ENCODE results near the gene ASTL.

Gene ASTL

GRCh38 chr2:96123936-96124335 is 14.4 kb downstream of the ASTL start:
- no peak for TF ChIP-seq GLIS3 (CRISPR knock-in tag; IDR thresholded peaks at IDR 0.05)
- TF ChIP-seq PATZ1 (CRISPR knock-in tag; IDR thresholded peaks at IDR 0.05; ENCODE audit: borderline replicate concordance), result no peak
- no peak for TF ChIP-seq ISL1 (CRISPR knock-in tag; IDR thresholded peaks at IDR 0.05)
- TF ChIP-seq TOX (CRISPR knock-in tag; IDR thresholded peaks at IDR 0.05; ENCODE audit: borderline replicate concordance), result no peak
- no peak for TF ChIP-seq ZC3H10 (CRISPR knock-in tag; IDR thresholded peaks at IDR 0.05)
- TF ChIP-seq ESRRG (CRISPR knock-in tag; IDR thresholded peaks at IDR 0.05), result no peak
- TF ChIP-seq BACH2 (CRISPR knock-in tag; IDR thresholded peaks at IDR 0.05; ENCODE audit: borderline replicate concordance), result no peak
- no peak for TF ChIP-seq CREB5 (CRISPR knock-in tag; IDR thresholded peaks at IDR 0.05; ENCODE audit: low read depth)
- no peak for TF ChIP-seq RARB (CRISPR knock-in tag; IDR thresholded peaks at IDR 0.05)
- TF ChIP-seq TSHZ2 (CRISPR knock-in tag; IDR thresholded peaks at IDR 0.05), result no peak
- TF ChIP-seq CSDC2 (CRISPR knock-in tag; IDR thresholded peaks at IDR 0.05), result no peak
- no peak for TF ChIP-seq ARNTL (CRISPR knock-in tag; IDR thresholded peaks at IDR 0.05; ENCODE audit: borderline replicate concordance, low read depth)
- no peak for TF ChIP-seq SNAI2 (CRISPR knock-in tag; IDR thresholded peaks at IDR 0.05)
- no peak for ATAC-seq

- TF ChIP-seq CSDC2 (CRISPR knock-in tag; IDR thresholded peaks at IDR 0.05) (no peak), ZNF8 (CRISPR knock-in tag; IDR thresholded peaks at IDR 0.05) (no peak), ZFP3 (CRISPR knock-in tag; IDR thresholded peaks at IDR 0.05) (no peak), ESRRG (CRISPR knock-in tag; IDR thresholded peaks at IDR 0.05) (no peak), TCF4 (CRISPR knock-in tag; IDR thresholded peaks at IDR 0.05; ENCODE audit: borderline replicate concordance) (no peak), ZNF565 (CRISPR knock-in tag; conservative IDR thresholded peaks at IDR 0.05; ENCODE audit: low read depth) (no peak), RARB (CRISPR knock-in tag; IDR thresholded peaks at IDR 0.05) (no peak), ISL1 (CRISPR knock-in tag; IDR thresholded peaks at IDR 0.05) (no peak), PPARA (CRISPR knock-in tag; IDR thresholded peaks at IDR 0.05; ENCODE audit: borderline replicate concordance) (no peak), POU6F1 (CRISPR knock-in tag; IDR thresholded peaks at IDR 0.05; ENCODE audit: borderline replicate concordance, low read depth) (no peak), CREB5 (CRISPR knock-in tag; IDR thresholded peaks at IDR 0.05; ENCODE audit: low read depth) (no peak), ZC3H10 (CRISPR knock-in tag; IDR thresholded peaks at IDR 0.05) (no peak)
- ATAC-seq, result no peak
These were observed 15.0 kb downstream of the ASTL start for GRCh38 chr2:96123290-96123689.

GRCh38 chr2:96122391-96122790 is 15.9 kb downstream of the ASTL start:
- ATAC-seq, result no peak

More at GRCh38 chr2:96122391-96122790, 15.9 kb downstream of the ASTL start:
- TF ChIP-seq TCF4 (CRISPR knock-in tag; IDR thresholded peaks at IDR 0.05; ENCODE audit: borderline replicate concordance) (no peak), ARNTL (CRISPR knock-in tag; IDR thresholded peaks at IDR 0.05; ENCODE audit: borderline replicate concordance, low read depth) (no peak), CREB5 (CRISPR knock-in tag; IDR thresholded peaks at IDR 0.05; ENCODE audit: low read depth) (no peak), GLIS3 (CRISPR knock-in tag; IDR thresholded peaks at IDR 0.05) (no peak), ZC3H10 (CRISPR knock-in tag; IDR thresholded peaks at IDR 0.05) (no peak), ZNF70 (CRISPR knock-in tag; IDR thresholded peaks at IDR 0.05) (no peak), ZNF8 (CRISPR knock-in tag; IDR thresholded peaks at IDR 0.05) (no peak), RARB (CRISPR knock-in tag; IDR thresholded peaks at IDR 0.05) (no peak), TOX (CRISPR knock-in tag; IDR thresholded peaks at IDR 0.05; ENCODE audit: borderline replicate concordance) (no peak)
